Stomach (tissue), 4 donors: Measurements from ENCODE around the gene MUC5B.

Experiments used
- CTCF ChIP-seq, 7 experiments: fragments of 450-650 bp in 4 of 7; fragments of 200-600 bp in 3 of 7; sonication (generic) in 3 of 7; IDR thresholded peaks; one replicate each; pipeline ENCODE4 v1.5.1; 2016 to 2019; ENCODE audit warnings: antibody characterized with exemption in 7 of 7, control low read depth in 2 of 7, mild to moderate bottlenecking in 1 of 7
- EP300 ChIP-seq: sonication (generic); formaldehyde crosslinking; IDR thresholded peaks from one replicate; pipeline ENCODE4 v1.6.1; 2017; ENCODE audit warnings: antibody characterized with exemption
- POLR2A ChIP-seq, 4 donors: fragments of 450-650 bp; IDR thresholded peaks; one replicate each; pipeline ENCODE4 v1.6.1; 2016; ENCODE audit warnings: antibody characterized with exemption in 4 of 4, control low read depth in 2 of 4, mild to moderate bottlenecking in 1 of 4, moderate library complexity in 1 of 4
- POLR2AphosphoS5 ChIP-seq, 3 donors: sonication (generic); formaldehyde crosslinking; IDR thresholded peaks; one replicate each; pipeline ENCODE4 v1.6.1; 2016; ENCODE audit warnings: antibody characterized with exemption in 3 of 3

- TF ChIP-seq CTCF (IDR thresholded peaks at IDR 0.05) (no peak), POLR2AphosphoS5 (IDR thresholded peaks at IDR 0.05) (no peak), POLR2A (IDR thresholded peaks at IDR 0.05) (no peak), EP300 (no peak)
Observed at GRCh38 chr11:1195682-1196515, 27.0 kb upstream of the MUC5B start.
